ENCODE measurements around the gene GATAD2A.

GATAD2A gene

GRCh38 chr19:19490214-19490968 is 84.9 kb downstream of the GATAD2A start:
- peak; percentile 98 for DNase-seq (ENCODE audit: low spot score)

- no peak for DNase-seq (ENCODE audit: low spot score)
Observed at GRCh38 chr19:19491321-19492025, 86.0 kb downstream of the GATAD2A start.

GRCh38 chr19:19492026-19492610 is 86.6 kb downstream of the GATAD2A start:
- DNase-seq (ENCODE audit: low spot score) = no peak

- no peak for DNase-seq (ENCODE audit: low spot score)
Observed at GRCh38 chr19:19493841-19494546, 88.5 kb downstream of the GATAD2A start.

GRCh38 chr19:19495614-19496603 is 90.4 kb downstream of the GATAD2A start:
- no peak for DNase-seq (ENCODE audit: low spot score)

GRCh38 chr19:19498255-19498991 is 92.9 kb downstream of the GATAD2A start:
- no peak for DNase-seq (ENCODE audit: low spot score)

- no peak for DNase-seq (ENCODE audit: low spot score)
Observed at GRCh38 chr19:19499272-19499995, 94.0 kb downstream of the GATAD2A start.

GRCh38 chr19:19500975-19501644 is 95.6 kb downstream of the GATAD2A start:
- no peak for DNase-seq (ENCODE audit: low spot score)

GRCh38 chr19:19501798-19502197 is 96.3 kb downstream of the GATAD2A start:
- DNase-seq (ENCODE audit: low spot score) = no peak

GRCh38 chr19:19502281-19502680 is 96.8 kb downstream of the GATAD2A start:
- DNase-seq (ENCODE audit: low spot score) = no peak

- no peak for DNase-seq (ENCODE audit: low spot score)
Observed at GRCh38 chr19:19502808-19503602, 97.5 kb downstream of the GATAD2A start.

GRCh38 chr19:19504754-19505668 is 99.5 kb downstream of the GATAD2A start:
- DNase-seq (ENCODE audit: low spot score) = no peak

GRCh38 chr19:19505669-19506326 is 100.3 kb downstream of the GATAD2A start:
- no peak for DNase-seq (ENCODE audit: low spot score)

GRCh38 chr19:19506592-19506991 is 101.1 kb downstream of the GATAD2A start:
- no peak for DNase-seq (ENCODE audit: low spot score)

- no peak for DNase-seq (ENCODE audit: low spot score)
Observed at GRCh38 chr19:19507354-19507753, 101.9 kb downstream of the GATAD2A start.

GRCh38 chr19:19508217-19508616 is 102.7 kb downstream of the GATAD2A start:
- no peak for DNase-seq (ENCODE audit: low spot score)

GRCh38 chr19:19510432-19510831 is 105.0 kb downstream of the GATAD2A start:
- DNase-seq (ENCODE audit: low spot score) = no peak

Data from HuH-7.5 (cell line).